ENCODE data around the gene TLE6. TPM values are rescaled to one million over a fixed set of nuclear protein-coding genes. Genes with fewer than 3 reads are reported as not detected.

Gene TLE6
- total and polyA plus RNA-seq, 2 of the 13 experiments (the other 11 are each of a cell fraction or from before 2014, with no cell fraction given) = 0.24 to 5.5 TPM

DNA sequence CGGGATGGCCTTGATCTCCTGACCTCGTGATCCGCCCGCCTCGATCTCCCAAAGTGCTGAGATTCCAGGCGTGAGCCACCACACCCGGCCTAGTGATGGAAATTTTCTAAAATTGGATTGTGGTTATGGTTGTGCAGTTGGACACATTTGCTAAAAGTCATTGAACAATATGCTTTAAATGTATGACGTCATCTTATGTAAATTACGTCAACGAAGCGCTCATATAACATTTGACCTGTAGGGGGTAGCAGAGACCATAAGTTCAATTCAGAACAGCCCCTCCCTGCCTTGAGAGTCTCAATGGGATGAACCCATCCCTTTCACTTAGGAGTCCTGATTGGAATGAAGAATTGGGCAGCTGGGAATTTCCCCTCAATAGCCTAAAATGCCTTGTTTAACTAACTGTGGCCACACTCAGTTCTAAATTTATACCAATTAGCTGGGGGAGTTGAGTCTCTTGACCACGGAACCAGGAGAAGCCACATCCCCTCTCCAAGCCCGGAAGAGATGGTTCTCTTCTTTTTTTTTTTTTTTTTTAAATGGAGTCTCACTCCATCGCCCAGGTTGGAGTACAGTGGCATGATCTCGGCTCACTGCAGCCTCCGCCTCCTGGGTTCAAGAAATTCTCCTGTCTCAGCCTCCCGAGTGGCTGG lies 15.2 kb upstream of the TLE6 start:
- Histone ChIP-seq H3K4me3 (replicated peaks in 1 of 3; ENCODE audit: insufficient read depth in 1 of 3, low read depth in 2 of 3, low read length in 3 of 3) (0 out of 6 replicates have a peak overlapping the region, but pooled peaks of 1 of the 3 experiments have one; percentile 10), H3K27ac (ENCODE audit: extremely low read length, insufficient read depth, low read length) (no peak overlapping the region), H3K4me2 (ENCODE audit: low read depth, low read length) (peak overlapping the region; percentile 41; the same call in 1 of the 2 replicates), H3K27me3 (ENCODE audit: control insufficient read depth in 1 of 2, insufficient read depth in 2 of 2, low read length in 2 of 2) (no peaks in the 10 kb centered on the region), H3K4me1 (ENCODE audit: insufficient read depth, low read length) (no peaks in the 10 kb centered on the region), H4K20me1 (ENCODE audit: insufficient read depth, low read length) (no peaks in the 10 kb centered on the region), H3K9ac (ENCODE audit: insufficient read depth, low read depth, low read length) (no peak overlapping the region), H3K9me3 (ENCODE audit: low read length) (no peaks in the 10 kb centered on the region), H3K79me2 (ENCODE audit: insufficient read depth, low read length) (no peaks in the 10 kb centered on the region), H3K36me3 (replicated peaks in 1 of 2; ENCODE audit: control insufficient read depth in 1 of 2, insufficient read depth in 2 of 2, low read length in 2 of 2) (no peaks in the 10 kb centered on the region), H2AFZ (ENCODE audit: low read length) (no peak overlapping the region)
- ChIA-PET CTCF (ENCODE audit: low intra/inter-chr PET ratio, low total read pairs) (interaction anchor here (0.7 to 1.9 kb wide), 9 partner anchors 9 to 249 kb away, joined by 3 to 15 read pairs (median 5); no protein-coding TSS in a partner anchor), POLR2A (interaction anchor here (1.1 to 1.5 kb wide), 2 partner anchors 12 to 147 kb away, joined by 4 read pairs; no protein-coding TSS in a partner anchor)
- DNase-seq (ENCODE audit: low spot score) (peak; percentile 70), FAIRE-seq (peak; percentile 78), ATAC-seq (peak; percentile 63)
- BruUV-seq (replicated peaks) = no TSS peak
- 29% methylated on average over 17 of the region's 17 CpGs for WGBS (ENCODE audit: low lambda C conversion rate)
- in situ Hi-C loops (cut with HindIII; ENCODE audit: extremely low pct_ligation_motif_present, low pct_unique_long_range_greater_than_20kb) = no loop called here
- intact Hi-C loops (cut with micrococcal nuclease; ENCODE audit: unreplicated experiment) = loop anchor here (1.0 kb wide), 3 partner anchors 142 to 164 kb away; no protein-coding TSS in a partner anchor
- no peak for TF ChIP-seq RORA (CRISPR knock-in tag; IDR thresholded peaks at IDR 0.05)
- TF ChIP-seq TMF1 (CRISPR knock-in tag; IDR thresholded peaks at IDR 0.05; ENCODE audit: low read depth) = no peak
- TF ChIP-seq MED1 (CRISPR knock-in tag; IDR thresholded peaks at IDR 0.05) = no peak
- TF ChIP-seq SMARCE1 (IDR thresholded peaks at IDR 0.05; ENCODE audit: borderline replicate concordance) = no peak
- no peak for TF ChIP-seq NFIC (IDR thresholded peaks at IDR 0.05; ENCODE audit: low read length)
- TF ChIP-seq, protein P1, sequence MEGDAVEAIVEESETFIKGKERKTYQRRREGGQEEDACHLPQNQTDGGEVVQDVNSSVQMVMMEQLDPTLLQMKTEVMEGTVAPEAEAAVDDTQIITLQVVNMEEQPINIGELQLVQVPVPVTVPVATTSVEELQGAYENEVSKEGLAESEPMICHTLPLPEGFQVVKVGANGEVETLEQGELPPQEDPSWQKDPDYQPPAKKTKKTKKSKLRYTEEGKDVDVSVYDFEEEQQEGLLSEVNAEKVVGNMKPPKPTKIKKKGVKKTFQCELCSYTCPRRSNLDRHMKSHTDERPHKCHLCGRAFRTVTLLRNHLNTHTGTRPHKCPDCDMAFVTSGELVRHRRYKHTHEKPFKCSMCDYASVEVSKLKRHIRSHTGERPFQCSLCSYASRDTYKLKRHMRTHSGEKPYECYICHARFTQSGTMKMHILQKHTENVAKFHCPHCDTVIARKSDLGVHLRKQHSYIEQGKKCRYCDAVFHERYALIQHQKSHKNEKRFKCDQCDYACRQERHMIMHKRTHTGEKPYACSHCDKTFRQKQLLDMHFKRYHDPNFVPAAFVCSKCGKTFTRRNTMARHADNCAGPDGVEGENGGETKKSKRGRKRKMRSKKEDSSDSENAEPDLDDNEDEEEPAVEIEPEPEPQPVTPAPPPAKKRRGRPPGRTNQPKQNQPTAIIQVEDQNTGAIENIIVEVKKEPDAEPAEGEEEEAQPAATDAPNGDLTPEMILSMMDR (CRISPR knock-in tag; IDR thresholded peaks at IDR 0.05) = peak; percentile 91
- no peak for TF ChIP-seq BCL6 (CRISPR knock-in tag; IDR thresholded peaks at IDR 0.05)
- TF ChIP-seq RARA (CRISPR knock-in tag; IDR thresholded peaks at IDR 0.05) = no peak
- TF ChIP-seq ETV5 (CRISPR knock-in tag; IDR thresholded peaks at IDR 0.05; ENCODE audit: borderline replicate concordance) = no peak
- no peak for TF ChIP-seq XRCC5 (optimal IDR thresholded peaks at IDR 0.05; ENCODE audit: low read length)
- TF ChIP-seq, protein P2, sequence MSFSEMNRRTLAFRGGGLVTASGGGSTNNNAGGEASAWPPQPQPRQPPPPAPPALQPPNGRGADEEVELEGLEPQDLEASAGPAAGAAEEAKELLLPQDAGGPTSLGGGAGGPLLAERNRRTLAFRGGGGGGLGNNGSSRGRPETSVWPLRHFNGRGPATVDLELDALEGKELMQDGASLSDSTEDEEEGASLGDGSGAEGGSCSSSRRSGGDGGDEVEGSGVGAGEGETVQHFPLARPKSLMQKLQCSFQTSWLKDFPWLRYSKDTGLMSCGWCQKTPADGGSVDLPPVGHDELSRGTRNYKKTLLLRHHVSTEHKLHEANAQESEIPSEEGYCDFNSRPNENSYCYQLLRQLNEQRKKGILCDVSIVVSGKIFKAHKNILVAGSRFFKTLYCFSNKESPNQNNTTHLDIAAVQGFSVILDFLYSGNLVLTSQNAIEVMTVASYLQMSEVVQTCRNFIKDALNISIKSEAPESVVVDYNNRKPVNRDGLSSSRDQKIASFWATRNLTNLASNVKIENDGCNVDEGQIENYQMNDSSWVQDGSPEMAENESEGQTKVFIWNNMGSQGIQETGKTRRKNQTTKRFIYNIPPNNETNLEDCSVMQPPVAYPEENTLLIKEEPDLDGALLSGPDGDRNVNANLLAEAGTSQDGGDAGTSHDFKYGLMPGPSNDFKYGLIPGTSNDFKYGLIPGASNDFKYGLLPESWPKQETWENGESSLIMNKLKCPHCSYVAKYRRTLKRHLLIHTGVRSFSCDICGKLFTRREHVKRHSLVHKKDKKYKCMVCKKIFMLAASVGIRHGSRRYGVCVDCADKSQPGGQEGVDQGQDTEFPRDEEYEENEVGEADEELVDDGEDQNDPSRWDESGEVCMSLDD (CRISPR knock-in tag; IDR thresholded peaks at IDR 0.05; ENCODE audit: borderline replicate concordance) = no peak
- no peak for TF ChIP-seq MYNN (CRISPR knock-in tag; IDR thresholded peaks at IDR 0.05; ENCODE audit: low read depth)
- no peak for TF ChIP-seq CENPX (CRISPR knock-in tag; IDR thresholded peaks at IDR 0.05)

Measured in HepG2 (cell line).